Loucy (cell line): ENCODE measurements around the gene ETFA.

ENCODE experiments used
- CTCF ChIP-seq: fragments of 200-600 bp; sonication (generic); conservative IDR thresholded peaks from 2 replicates; pipeline ENCODE4 v1.5.1; 2014; ENCODE audit warnings: mild to moderate bottlenecking, antibody characterized with exemption, low read length
- EZH2phosphoT487 ChIP-seq: fragments of 200-600 bp; IDR thresholded peaks from 2 replicates; pipeline ENCODE4 v1.6.1; 2018; ENCODE audit warnings: antibody characterized with exemption, mild to moderate bottlenecking, moderate library complexity, borderline replicate concordance

DNA sequence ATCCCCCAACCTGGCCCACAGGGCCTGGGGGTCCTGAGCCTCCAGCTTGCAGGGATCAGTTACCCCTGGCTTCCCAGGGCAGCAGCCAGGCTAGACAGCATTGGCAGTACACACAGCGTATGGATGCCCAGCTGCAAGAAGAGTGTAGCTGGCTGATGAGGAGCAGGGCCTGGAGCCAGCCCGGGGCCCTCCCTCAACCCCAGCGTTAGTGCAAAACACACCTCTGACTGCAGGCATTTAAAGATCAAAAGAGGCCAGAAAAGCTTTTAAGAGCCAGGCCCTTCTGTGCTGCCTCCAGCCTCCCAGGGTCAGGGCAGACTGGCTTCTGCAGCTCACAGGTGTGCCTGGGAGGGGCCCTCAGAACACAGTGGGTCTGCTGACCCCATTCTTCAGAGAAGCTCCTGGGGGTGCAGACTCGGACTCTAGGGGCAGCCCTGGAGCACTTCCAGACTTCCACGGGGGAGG is 110.6 kb downstream of the ETFA start:
- TF ChIP-seq CTCF (no peak), EZH2phosphoT487 (no peak)
